Esophagus muscularis mucosa (tissue), 4 donors: ENCODE results near the gene PPP1R27. TPM values are rescaled to one million over a fixed set of nuclear protein-coding genes. Genes with fewer than 3 reads are reported as not detected.

Experiments used
- DNase-seq: peaks from one replicate; pipeline ENCODE4 v3.0.0-alpha.2; 2017; ENCODE audit errors: extremely low spot score
- H3K27ac ChIP-seq, 4 donors: fragments of 200-600 bp; sonication (generic); replicated peaks in 1 of 4; 1 replicate in 3 of 4; 2 replicates in 1 of 4; pipeline ENCODE4 v1.5.1; 2016 to 2019; ENCODE audit warnings: mild to moderate bottlenecking in 1 of 4
- H3K27me3 ChIP-seq, 4 donors: fragments of 200-600 bp; sonication (generic); one replicate each; pipeline versions ENCODE4 v1.5.1 to v1.6.0; 2016 to 2019
- H3K36me3 ChIP-seq, 4 donors: fragments of 200-600 bp; sonication (generic); one replicate each; pipeline ENCODE4 v1.5.1; 2016 to 2019
- H3K4me1 ChIP-seq, 4 donors: fragments of 200-600 bp; sonication (generic); one replicate each; pipeline ENCODE4 v1.5.1; 2016 to 2019
- H3K4me3 ChIP-seq, 4 donors: fragments of 200-600 bp; sonication (generic); 1 replicate in 2 of 4; 2 replicates in 2 of 4; pipeline ENCODE4 v1.5.1; 2016 to 2019; ENCODE audit warnings: mild to moderate bottlenecking in 4 of 4, moderate library complexity in 1 of 4
- H3K9me3 ChIP-seq, 4 donors: fragments of 200-600 bp; sonication (generic); 1 replicate in 3 of 4; 2 replicates in 1 of 4; pipeline ENCODE4 v1.5.1; 2016 to 2019
- CTCF ChIP-seq, 3 experiments: fragments of 200-600 bp in 2 of 3; fragments of 450-650 bp in 1 of 3; sonication (generic) in 2 of 3; IDR thresholded peaks; one replicate each; pipeline ENCODE4 v1.5.1; 2017 to 2019; ENCODE audit warnings: antibody characterized with exemption in 3 of 3, mild to moderate bottlenecking in 2 of 3, moderate library complexity in 1 of 3
- EP300 ChIP-seq: sonication (generic); formaldehyde crosslinking; IDR thresholded peaks from one replicate; pipeline ENCODE4 v1.6.1; 2017; ENCODE audit warnings: antibody characterized with exemption
- POLR2A ChIP-seq: fragments of 450-650 bp; IDR thresholded peaks from one replicate; pipeline ENCODE4 v1.6.1; 2017; ENCODE audit warnings: antibody characterized with exemption, moderate library complexity, mild to moderate bottlenecking, low read depth
- POLR2AphosphoS5 ChIP-seq, 2 donors: sonication (generic); formaldehyde crosslinking; IDR thresholded peaks; one replicate each; pipeline ENCODE4 v1.6.1; 2017; ENCODE audit warnings: antibody characterized with exemption in 2 of 2
- WGBS: methylation state at CpG from one replicate; pipeline ENCODE4 v1.1.5; 2018; 5-methylcytosine and 5-hydroxymethylcytosine counted together
- intact Hi-C: fragments of 100-400 bp; cut with DNase I; formaldehyde crosslinking; loops from one replicate; pipeline ENCODE4 v1.15.1; 2023
- total RNA-seq, 4 donors: library from RNA; depleted of rRNA; stranded (reverse); fragments of >200 nt; gene quantifications; one replicate each; pipeline versions ENCODE4 v1.1.0 to v1.2.1, GENCODE V29; 2016

The PPP1R27 gene
- total RNA-seq, 4 donors from 2014 or later, result not detected

- intact Hi-C loops, result no loop called here
- H3K4me1 ChIP-seq, result peaks cover 12 to 24% (median 20%) of the 10 kb centered on the region in 4 donors
- H3K27me3 ChIP-seq, result peaks cover 0 to 97% (median 47%) of the 10 kb centered on the region in 4 donors
- no peak overlapping the region for H3K27ac ChIP-seq
- H3K9me3 ChIP-seq, result no peaks in the 10 kb centered on the region
- H3K36me3 ChIP-seq, result no peaks in the 10 kb centered on the region
- DNase-seq, result no peak
- WGBS, result 70% methylated on average over 14 of the region's 18 CpGs
- H3K4me3 ChIP-seq, result no peak overlapping the region
- TF ChIP-seq POLR2AphosphoS5 (IDR thresholded peaks at IDR 0.05) (no peak), CTCF (IDR thresholded peaks at IDR 0.05) (no peak), POLR2A (no peak), EP300 (no peak)
These were observed 29.0 kb downstream of the PPP1R27 start for GRCh38 chr17:81805707-81806460.

- peak overlapping the region in 3 of 4 donors; percentile 27 to 28 (median 27) for H3K4me3 ChIP-seq
- TF ChIP-seq POLR2A, result no peak
- no peak for TF ChIP-seq CTCF (IDR thresholded peaks at IDR 0.05)
- no peak for TF ChIP-seq EP300
- H3K9me3 ChIP-seq, result no peaks in the 10 kb centered on the region
- no peak overlapping the region for H3K27ac ChIP-seq
- H3K4me1 ChIP-seq, result peaks cover 12 to 24% (median 20%) of the 10 kb centered on the region in 4 donors
- intact Hi-C loops, result no loop called here
- H3K36me3 ChIP-seq, result no peaks in the 10 kb centered on the region
- WGBS, result 12% methylated on average over 14 of the region's 65 CpGs
- peaks cover 0 to 97% (median 39%) of the 10 kb centered on the region in 4 donors for H3K27me3 ChIP-seq
- DNase-seq, result no peak
These were observed 30.1 kb downstream of the PPP1R27 start for GRCh38 chr17:81804559-81805399.

DNA sequence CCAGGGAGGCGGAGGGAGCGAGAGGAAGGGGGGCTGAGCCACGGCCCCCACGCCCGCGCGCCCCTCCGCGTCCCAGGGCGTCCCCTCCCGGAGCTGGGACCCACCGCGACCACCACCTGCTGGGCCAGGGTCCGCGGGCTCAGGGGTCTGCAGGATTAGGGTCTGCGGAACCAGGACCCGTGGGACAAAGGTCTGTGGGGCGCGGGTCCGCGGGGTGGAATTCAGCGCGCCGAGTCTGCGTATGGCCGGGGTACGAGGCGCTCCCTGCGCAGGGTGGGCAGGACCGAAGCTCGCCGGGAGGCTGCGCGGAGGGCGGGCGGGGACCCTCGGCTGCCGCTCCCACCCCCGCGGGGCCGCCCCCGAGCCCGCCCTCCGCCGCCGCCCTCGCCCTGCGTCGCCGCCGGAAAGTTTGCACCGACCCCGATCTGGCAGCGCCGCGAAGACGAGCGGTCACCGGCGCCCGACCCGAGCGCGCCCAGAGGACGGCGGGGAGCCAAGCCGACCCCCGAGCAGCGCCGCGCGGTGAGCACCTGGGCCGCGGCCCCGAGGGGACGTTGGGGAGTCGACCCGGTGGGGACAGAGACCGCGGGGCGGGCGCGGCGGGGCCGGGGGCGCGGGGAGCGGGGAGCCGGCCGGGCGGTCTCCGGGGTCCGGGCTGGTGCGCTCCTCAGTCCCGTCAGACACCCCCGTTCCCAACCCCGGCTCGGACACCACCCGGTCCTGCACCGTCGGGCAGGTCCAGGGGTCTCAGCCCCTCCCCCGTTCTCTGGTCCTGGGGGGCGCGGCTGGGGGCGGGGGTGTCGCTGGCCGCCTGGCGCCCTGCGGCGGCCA lies 30.9 kb downstream of the PPP1R27 start, which contains the start of gene GCGR:
Gene GCGR (plus strand): TSS at position 423 of the 831 bp plus-strand sequence. CDS start 4,869 bp downstream, outside the sequence.
- Histone ChIP-seq H3K4me3 (peak within 1 kb of the TSS; percentile 5 to 28 (median 27)), H3K4me1 (peaks cover 12 to 24% (median 20%) of the 10 kb centered on the region in 4 donors), H3K36me3 (no peaks in the 10 kb centered on the region), H3K27me3 (peaks cover 0 to 90% (median 37%) of the 10 kb centered on the region in 4 donors), H3K27ac (no peak within 1 kb of the TSS), H3K9me3 (no peaks in the 10 kb centered on the region)
- WGBS, result 6% methylated on average over 13 of the region's 110 CpGs
- DNase-seq, result no peak
- TF ChIP-seq POLR2A, result no peak
- no peak for TF ChIP-seq CTCF (IDR thresholded peaks at IDR 0.05)
- no peak for TF ChIP-seq POLR2AphosphoS5 (IDR thresholded peaks at IDR 0.05)
- TF ChIP-seq EP300, result no peak
- intact Hi-C loops, result no loop called here

DNA sequence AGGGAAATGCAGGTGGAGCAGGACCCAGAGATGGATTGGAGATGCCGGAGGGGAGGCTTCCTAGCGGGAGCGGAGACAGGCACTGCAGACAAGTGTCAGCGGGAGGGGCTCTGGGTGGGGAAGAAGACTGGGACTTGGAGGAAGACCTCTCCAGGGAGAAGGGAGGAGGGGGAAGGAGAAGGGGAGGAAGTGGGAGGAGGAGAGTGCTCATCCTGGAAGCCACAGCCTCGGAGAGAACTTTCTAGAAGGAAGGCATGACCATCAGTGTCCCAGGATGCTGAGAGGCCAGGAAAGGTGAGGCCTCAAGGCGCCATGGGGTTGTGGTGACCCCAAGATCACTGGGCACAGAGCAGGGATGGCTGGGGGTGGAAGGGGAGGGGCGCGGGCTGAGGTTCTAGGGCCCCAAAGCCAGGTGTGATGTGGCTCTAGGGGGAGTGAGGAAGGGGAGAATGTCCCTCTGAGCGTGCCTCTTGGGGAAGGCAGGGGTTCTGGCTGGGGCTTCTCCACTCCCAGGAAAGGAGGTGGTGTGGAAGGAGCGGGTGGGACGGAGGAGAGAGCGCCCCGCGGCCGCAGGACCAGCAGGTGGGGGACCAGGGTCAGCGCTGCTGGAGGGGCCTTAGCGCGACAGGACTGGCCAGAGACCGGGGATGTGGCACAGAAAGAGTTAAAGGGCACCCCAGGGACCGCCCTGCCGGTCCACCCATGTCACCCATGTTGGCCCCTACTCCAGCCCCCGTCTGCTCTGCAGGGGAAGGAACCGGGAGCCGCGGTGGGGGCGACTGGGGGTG lies 31.8 kb downstream of the PPP1R27 start:
- Histone ChIP-seq H3K4me1 (peaks cover 12 to 24% (median 20%) of the 10 kb centered on the region in 4 donors), H3K4me3 (peak overlapping the region in 1 of 4 donors; percentile 28), H3K9me3 (no peaks in the 10 kb centered on the region), H3K27ac (no peak overlapping the region), H3K27me3 (peaks cover 0 to 85% (median 37%) of the 10 kb centered on the region in 4 donors), H3K36me3 (no peaks in the 10 kb centered on the region)
- TF ChIP-seq EP300, result no peak
- TF ChIP-seq POLR2AphosphoS5 (IDR thresholded peaks at IDR 0.05), result no peak
- TF ChIP-seq CTCF (IDR thresholded peaks at IDR 0.05), result no peak
- no peak for TF ChIP-seq POLR2A
- intact Hi-C loops, result no loop called here
- DNase-seq, result no peak
- 32% methylated on average over 24 of the region's 26 CpGs for WGBS
